ENCODE measurements around the gene IDUA.
"Not testable (repeated sequence)": the region's sequence is repeated elsewhere in the genome, so short reads cannot be mapped to it uniquely, and the experiment has no call there.

Gene IDUA

DNA sequence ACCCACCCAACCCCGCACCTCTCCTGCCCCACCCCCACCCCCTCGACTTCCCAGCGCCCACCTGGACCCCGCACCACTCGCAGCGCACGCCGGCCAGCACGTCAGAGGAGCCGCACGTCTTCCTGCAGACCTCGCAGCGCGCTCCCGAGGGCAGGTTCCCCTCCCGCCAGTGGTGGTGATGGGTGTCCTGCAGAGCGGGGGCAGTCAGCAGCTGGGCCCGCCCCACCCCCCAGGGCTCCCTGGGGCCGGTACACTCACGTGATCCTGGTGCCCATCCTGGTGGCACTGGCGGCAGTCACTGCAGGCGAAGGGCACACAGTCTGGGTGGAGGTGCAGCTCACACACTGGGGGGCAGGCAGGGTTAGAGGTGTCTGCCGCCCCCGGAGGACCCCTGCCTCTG, 18.6 kb upstream of the IDUA start:
- no peak for DNase-seq

DNA sequence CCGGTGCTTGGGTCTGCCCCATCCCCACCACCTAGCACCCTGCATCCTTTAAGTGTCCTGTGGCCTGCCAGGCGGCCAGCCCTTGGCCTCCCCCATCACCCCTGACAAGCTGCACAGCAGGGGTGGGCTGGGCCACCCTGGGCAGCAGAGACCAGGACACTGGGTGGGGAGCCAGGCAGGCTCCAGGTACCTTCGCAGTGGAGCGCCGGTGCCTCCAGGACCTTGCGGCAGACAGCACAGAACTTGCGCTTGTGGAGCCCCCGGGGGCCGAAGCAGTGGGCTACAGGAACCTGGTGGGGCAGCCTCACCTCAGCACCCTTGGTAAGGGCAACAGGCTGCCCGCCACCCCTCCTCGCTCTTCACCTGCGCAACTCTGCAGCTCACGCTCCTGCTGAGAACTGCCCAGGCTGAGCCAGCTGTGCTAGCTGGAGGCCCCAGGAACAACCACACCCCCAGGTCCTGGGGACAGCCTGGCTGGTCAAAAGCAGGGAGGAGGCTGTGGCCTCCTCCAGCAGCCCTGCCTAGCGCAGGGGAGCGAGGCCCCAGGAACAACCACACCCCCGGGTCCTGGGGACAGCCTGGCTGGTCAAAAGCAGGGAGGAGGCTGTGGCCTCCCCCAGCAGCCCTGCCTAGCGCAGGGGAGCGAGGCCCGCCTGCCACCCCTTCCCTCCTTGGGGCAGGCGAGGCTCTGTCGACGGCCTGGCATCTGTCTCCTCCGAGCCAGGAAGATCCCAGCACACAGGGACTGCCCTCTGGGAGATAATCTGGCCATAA, 18.0 kb upstream of the IDUA start:
- no peak for DNase-seq

DNA sequence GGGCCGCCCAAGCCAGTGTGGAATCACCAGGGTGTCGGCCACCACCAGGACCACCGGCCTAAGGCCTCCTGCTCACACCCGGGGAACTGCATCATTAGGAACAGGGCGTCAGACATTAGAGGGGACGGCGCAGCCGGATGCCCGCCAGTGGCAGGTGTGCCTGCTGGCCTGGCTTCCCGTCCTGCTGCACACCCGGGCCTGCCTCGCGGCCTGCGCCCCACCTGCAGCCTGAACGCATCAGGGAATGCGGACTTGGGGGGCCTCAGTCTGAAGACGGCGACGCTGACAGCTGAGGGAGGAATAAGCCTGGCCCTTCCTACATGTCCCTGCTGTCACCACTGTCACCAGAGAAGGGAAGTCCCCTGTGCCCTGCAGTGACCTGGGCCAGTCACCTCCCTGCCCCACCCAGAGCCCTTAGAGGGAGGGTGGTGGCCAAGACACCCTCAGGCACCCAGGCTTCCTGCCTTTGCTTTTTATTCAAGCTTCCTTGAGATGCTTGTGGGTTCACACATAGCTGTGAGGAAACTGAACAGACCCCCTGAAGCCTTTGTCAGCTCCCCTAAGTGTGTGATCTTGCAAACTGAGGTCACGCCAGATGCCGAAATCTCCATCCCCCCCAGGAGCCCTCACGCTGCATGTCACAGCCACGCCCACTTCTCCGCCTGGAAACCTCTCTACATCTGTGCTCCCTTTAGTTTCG, 16.6 kb upstream of the IDUA start:
- DNase-seq: no peak

DNA sequence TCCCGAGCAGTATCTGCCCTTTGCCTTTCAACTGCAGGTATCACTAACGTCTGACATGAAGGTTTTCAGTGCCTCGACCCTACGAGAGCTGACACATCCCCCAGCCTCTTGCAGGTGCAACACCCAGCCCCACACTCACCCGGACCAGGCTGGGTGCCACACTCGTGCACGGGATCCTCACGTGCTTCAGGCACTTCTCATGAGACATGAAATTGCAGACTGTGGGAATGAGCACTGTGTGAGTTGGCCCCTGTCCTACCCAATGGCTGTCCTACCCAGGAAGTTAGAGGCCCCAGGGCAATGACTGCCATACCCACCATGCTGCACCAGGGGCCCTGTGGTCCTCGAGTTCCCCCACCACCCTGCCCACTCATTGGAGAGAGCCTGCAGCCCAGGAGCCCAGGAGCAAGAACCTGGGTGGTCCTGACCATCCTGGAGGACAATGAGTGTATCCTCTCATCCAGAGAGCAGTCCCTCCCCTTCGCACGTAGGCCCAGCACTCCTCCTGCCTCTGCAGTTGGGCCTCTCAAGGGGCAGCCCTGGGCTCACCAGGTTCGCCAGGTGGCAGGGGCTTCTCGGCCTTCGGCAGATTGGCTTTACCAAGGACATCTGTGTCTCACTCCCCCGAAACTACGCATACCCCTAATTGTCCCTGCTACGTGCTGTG, 15.9 kb upstream of the IDUA start:
- DNase-seq: no peak

DNA sequence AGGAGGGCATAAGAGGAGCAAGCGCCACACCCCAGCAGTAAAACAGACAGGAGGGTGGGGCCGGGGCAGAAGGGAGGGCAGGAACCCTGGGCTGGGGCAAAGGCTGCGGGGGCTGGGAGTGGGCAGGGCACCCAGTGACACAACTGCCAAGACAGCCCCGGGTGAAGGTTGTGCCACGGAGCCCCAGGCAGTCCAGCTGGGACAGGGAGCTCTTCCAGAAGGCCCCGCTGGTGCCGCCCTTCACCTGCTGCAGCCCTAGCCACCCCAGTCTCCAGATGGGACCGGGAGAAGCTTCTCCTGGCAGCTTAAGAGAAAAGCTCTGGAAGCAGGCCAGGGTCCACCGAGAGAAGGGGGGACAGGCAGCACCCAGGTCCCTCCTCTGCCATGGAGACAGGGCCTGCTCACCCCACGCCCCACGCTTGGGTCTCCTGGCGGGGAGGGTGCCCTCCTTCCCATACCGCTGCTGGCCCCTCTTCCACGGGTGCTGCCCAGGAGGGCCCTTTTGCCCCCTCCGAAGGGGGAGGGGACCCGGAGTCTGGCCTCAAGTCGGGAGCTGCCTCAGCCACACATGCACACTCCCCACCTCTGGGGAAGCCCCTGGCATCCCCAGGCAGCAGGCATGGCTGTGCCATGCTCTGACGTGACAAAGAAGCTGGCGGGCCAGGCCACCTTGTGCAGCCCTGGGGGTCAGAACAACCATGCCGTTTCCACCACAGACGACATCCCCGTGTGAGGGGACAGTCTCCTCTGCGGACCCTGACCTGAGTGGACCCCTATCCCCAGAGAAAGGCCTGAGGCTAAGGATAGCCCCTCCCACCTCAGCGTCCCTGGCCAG, 15.0 kb upstream of the IDUA start:
- no peak for DNase-seq

DNA sequence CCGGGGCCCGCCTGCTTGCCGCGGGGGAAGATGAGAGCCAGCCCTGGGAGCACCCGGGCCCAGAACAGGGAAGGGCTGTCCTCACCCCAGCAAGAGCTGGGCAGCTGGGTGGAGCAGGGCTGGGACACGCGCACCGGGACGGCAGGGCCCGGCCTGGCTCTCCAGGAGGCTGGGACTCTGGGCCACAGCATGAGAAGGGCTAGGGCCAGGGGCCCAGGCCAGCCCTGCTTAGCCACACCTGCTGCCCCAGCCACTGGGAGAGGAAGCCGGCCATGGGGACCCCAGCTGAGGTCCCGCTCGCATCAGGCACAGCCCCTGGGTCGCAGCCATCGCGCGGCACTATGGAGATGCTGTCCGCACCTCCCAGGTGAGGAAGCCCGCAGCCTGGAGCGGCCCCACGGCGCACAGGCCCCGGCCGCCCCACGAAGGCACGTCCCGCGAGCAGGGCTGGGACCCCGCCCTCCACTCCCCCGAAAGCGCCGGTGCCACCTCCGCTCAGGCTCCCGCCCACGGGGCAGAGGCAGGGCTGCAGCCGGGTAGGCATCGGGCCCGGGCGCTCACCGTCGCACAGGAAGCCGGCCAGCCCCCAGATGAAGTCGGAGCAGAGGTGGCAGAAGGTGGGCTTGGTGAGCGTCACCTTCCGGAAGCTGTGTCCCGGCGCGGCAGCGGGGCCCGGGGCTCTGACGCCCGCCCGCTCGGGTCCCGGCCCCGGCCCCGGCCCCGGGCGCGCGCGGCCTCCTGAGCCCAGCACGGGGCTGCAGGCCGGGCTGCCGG, 14.0 kb upstream of the IDUA start:
- no peak for DNase-seq

DNA sequence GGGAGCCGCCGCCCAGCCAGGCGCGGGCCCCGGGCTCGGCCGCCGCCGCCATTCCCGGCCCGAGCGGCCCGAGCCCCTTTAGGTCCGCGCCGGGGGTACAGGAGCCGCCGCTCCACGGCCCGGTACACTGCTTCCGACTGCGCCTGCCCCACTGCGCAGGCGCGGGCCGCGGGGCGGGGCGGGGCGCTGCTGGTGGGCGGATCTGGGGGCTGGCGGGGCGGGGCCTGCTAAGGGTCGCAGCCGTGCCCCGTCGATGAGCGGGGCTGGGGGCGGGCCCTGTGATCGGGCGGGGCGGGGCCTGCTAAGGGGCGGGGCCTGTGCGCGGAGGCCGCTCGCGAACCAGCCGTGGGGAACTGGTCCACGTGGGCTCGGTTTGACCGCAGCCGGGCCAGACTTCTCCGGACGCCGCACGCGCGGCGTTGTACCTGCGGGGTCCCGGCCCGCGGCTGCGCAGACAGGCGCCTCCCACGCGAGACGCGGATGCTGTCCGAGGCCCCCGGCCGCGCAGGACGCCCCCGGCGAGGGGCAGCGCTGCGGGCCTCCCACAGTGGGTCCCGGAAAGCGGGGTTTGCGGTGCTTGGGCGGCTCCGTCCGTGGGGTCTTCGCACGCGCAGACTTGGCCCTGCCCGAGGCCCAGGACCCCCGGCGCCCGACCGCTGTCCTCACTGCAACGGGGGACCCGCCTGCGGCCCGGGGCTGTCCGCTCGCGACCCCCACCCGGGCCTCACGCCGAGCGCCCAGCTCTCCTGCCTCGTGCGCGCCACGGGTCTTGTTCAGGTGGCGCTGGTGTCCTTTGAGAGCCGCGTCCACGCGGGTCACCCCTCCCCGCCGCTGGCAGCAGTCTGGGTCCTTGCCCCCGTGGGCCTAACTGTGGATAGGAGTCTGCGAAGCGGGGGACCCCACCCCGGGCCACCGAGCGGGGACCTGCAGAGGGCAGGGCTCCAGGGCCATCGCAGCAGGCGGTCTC, 13.1 kb upstream of the IDUA start, which contains the start of gene DGKQ:
DGKQ (minus strand) TSS at position 139 of the 967 bp plus-strand sequence; CDS start at position 52, 87 bp downstream.
- DNase-seq: peak; percentile 94

DNA sequence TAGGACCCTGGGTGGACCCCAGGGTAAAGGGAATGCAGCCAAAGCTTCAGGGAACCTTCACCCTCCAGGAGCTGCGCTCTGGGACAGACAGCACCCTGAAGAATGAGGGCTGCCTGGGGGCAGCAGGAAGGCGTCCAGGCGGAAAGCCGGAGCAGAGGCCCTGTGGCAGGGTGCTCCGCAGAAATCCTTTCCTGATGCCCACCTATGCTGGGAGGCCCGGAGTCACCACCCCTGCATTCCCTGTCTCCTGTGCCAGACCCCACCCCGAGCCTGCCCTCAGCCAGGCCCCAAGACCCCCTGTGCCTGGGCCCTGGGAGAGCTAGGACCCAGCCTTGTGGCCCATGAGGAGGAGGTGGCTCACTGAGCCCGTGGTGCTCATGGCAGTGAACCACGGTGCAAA, 12.2 kb upstream of the IDUA start:
- no peak for DNase-seq

DNA sequence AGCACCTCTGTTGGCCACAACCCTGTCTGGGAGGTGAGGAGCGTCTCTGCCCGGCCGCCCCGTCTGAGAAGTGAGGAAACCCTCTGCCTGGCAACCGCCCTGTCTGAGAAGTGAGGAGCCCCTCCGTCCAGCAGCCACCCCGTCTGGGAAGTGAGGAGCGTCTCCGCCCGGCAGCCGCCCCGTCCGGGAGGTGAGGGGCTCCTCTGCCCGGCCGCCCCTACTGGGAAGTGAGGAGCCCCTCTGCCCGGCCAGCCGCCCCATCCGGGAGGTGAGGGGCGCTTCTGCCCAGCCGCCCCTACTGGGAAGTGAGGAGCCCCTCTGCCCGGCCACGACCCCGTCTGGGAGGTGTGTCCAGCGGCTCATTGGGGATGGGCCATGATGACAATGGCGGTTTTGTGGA, 10.8 kb upstream of the IDUA start:
- not testable (repeated sequence) for DNase-seq

- no peak for DNase-seq
These were observed 7.7 kb upstream of the IDUA start for GRCh38 chr4:978957-979701.

GRCh38 chr4:982291-982690, 4.6 kb upstream of the IDUA start:
- DNase-seq: no peak

GRCh38 chr4:982814-983213, 4.0 kb upstream of the IDUA start:
- no peak for DNase-seq

DNA sequence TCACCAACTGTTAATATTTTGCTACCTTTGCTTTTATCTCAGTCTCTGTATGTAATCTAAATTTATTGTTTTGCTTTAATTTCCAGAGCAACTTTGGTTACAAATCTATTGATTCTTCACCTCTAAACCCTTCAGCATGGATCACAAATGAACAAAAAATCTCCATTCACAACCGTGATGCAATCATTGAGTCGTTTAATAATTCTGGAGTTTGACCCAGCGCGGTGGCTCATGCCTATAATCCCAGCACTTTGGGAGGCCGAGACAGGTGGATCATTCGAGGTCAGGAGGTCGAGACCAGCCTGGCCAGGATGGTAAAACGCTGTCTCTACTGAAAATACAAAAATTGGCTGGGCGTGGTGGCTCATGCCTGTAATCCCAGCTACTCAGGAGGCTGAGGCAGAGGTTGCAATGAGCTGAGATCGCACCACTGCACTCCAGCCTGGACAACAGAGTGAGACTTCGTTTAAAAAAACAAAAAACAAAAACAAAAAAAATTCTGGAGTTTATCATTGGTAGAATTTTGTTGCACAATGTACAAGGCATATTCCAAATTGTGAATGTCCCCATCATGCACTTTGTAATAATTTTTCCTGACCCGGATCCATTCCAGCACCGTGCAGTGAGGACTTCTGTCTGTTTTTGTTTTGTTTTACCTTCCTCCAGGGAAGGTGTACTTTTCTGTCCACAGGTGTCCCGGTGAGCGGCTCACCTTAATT, 2.3 kb upstream of the IDUA start:
- DNase-seq: no peak

- no peak for DNase-seq
These were observed 1.6 kb upstream of the IDUA start for GRCh38 chr4:985123-985830.

GRCh38 chr4:986428-986878, 391 bp upstream of the IDUA start:
- no peak for DNase-seq

DNA sequence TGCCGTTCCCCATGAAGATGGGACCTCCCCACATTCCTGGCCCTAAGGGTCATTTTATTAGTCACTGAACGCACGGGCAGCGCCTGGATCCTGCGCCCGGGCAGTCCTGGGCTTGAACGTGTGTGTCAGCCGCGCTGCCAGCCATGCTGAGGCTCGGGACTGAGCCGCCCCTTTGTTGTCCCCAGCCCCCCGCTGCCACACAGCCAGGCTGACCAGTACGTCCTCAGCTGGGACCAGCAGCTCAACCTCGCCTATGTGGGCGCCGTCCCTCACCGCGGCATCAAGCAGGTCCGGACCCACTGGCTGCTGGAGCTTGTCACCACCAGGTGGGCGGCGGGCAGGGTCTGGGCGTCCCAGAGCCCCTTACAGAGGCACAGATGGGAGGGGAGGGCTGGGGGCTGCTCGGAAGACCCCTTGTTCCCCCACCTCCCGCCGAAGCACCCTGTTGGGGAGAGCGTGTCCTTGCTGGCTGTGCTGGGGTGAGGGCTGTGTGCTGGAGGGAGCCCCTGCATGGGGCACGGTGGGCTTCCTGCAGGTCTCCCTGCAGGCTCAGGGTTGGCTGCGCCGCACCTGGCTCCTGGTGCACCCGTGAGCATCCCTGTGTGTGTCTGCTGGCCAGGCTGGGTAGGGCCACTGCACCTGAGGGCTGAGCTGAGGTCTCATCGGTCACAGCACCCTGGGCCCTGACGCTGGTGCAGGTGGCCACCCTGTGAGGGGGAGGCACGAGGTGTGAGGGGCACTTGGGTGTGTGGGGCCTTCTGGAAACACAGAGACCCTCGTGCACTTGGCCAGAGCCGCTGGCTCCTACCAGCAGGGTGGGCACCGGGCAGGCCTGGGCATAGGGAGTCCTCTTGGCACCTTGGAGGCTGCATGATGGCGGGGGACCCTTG, 1.0 kb downstream of the IDUA start:
- DNase-seq: no peak

Measured in femur (tissue), 1 donor.